NOMO-1 treated with dmso at 0.1 percent for 144 hours (cell line): ENCODE results near the gene ME3.

ENCODE experiments used
- DNase-seq: peaks from one replicate; lab custom pipeline; 2025; ENCODE audit not compliant: unreplicated experiment; lab: John Stamatoyannopoulos, UW

Gene ME3

GRCh38 chr11:86519064-86519911, 153.1 kb downstream of the ME3 start:
- DNase-seq = no peak

GRCh38 chr11:86518211-86518610, 154.2 kb downstream of the ME3 start:
- DNase-seq = no peak

- no peak for DNase-seq
Observed at GRCh38 chr11:86517557-86517956, 154.9 kb downstream of the ME3 start.

GRCh38 chr11:86515297-86516094, 156.9 kb downstream of the ME3 start:
- no peak for DNase-seq

GRCh38 chr11:86514453-86514852, 158.0 kb downstream of the ME3 start:
- peak; percentile 61 for DNase-seq

- DNase-seq = no peak
Observed at GRCh38 chr11:86513746-86514373, 158.6 kb downstream of the ME3 start.

GRCh38 chr11:86513138-86513537, 159.3 kb downstream of the ME3 start:
- no peak for DNase-seq

GRCh38 chr11:86511086-86511551, 161.3 kb downstream of the ME3 start:
- peak; percentile 75 for DNase-seq

GRCh38 chr11:86510674-86511073, 161.7 kb downstream of the ME3 start:
- DNase-seq = no peak

- no peak for DNase-seq
Observed at GRCh38 chr11:86510097-86510496, 162.3 kb downstream of the ME3 start.

- no peak for DNase-seq
Observed at GRCh38 chr11:86509588-86509974, 162.8 kb downstream of the ME3 start.

GRCh38 chr11:86508604-86509587, 163.5 kb downstream of the ME3 start:
- no peak for DNase-seq

- no peak for DNase-seq
Observed at GRCh38 chr11:86507249-86507845, 165.1 kb downstream of the ME3 start.

GRCh38 chr11:86506235-86506634, 166.2 kb downstream of the ME3 start:
- no peak for DNase-seq

GRCh38 chr11:86503131-86503530, 169.3 kb downstream of the ME3 start:
- no peak for DNase-seq

GRCh38 chr11:86502137-86502642, 170.2 kb downstream of the ME3 start:
- no peak for DNase-seq

- DNase-seq = no peak
Observed at GRCh38 chr11:86500500-86501140, 171.8 kb downstream of the ME3 start.

- DNase-seq = no peak
Observed at GRCh38 chr11:86499723-86500129, 172.7 kb downstream of the ME3 start.

GRCh38 chr11:86497836-86498235, 174.6 kb downstream of the ME3 start:
- no peak for DNase-seq
